Measurements from ENCODE around the gene CEP128. TPM values are rescaled to one million over a fixed set of nuclear protein-coding genes. Genes with fewer than 3 reads are reported as not detected.

CEP128 gene
- polyA plus RNA-seq, 1 of the 3 experiments (the other 2 are of a cell fraction), result 1.2 TPM

GRCh38 chr14:80584744-80585505, 356.6 kb downstream of the CEP128 start (continued):
- TF ChIP-seq ZBTB33 (IDR thresholded peaks at IDR 0.05; ENCODE audit: borderline replicate concordance, low read depth), result no peak
- TF ChIP-seq, protein P1, sequence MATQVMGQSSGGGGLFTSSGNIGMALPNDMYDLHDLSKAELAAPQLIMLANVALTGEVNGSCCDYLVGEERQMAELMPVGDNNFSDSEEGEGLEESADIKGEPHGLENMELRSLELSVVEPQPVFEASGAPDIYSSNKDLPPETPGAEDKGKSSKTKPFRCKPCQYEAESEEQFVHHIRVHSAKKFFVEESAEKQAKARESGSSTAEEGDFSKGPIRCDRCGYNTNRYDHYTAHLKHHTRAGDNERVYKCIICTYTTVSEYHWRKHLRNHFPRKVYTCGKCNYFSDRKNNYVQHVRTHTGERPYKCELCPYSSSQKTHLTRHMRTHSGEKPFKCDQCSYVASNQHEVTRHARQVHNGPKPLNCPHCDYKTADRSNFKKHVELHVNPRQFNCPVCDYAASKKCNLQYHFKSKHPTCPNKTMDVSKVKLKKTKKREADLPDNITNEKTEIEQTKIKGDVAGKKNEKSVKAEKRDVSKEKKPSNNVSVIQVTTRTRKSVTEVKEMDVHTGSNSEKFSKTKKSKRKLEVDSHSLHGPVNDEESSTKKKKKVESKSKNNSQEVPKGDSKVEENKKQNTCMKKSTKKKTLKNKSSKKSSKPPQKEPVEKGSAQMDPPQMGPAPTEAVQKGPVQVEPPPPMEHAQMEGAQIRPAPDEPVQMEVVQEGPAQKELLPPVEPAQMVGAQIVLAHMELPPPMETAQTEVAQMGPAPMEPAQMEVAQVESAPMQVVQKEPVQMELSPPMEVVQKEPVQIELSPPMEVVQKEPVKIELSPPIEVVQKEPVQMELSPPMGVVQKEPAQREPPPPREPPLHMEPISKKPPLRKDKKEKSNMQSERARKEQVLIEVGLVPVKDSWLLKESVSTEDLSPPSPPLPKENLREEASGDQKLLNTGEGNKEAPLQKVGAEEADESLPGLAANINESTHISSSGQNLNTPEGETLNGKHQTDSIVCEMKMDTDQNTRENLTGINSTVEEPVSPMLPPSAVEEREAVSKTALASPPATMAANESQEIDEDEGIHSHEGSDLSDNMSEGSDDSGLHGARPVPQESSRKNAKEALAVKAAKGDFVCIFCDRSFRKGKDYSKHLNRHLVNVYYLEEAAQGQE (IDR thresholded peaks at IDR 0.05; ENCODE audit: low read depth, low read length), result no peak

GRCh38 chr14:80577599-80577998, 363.9 kb downstream of the CEP128 start:
- Histone ChIP-seq H3K36me3 (replicated peaks in 1 of 2; ENCODE audit: control insufficient read depth in 1 of 2, insufficient read depth in 2 of 2, low read length in 1 of 2) (no peaks in the 10 kb centered on the region), H3F3A (replicated peaks; ENCODE audit: insufficient read depth) (no peaks in the 10 kb centered on the region), H3K27ac (ENCODE audit: low read depth in 2 of 2, low read length in 1 of 2) (no peak overlapping the region), H3K4me3 (ENCODE audit: low read depth in 2 of 2, low read length in 1 of 2) (no peak overlapping the region), H3K4me1 (ENCODE audit: control insufficient read depth in 1 of 2, insufficient read depth in 2 of 2, low read depth in 1 of 2, low read length in 1 of 2) (no peaks in the 10 kb centered on the region), H2AFZ (ENCODE audit: low read depth) (no peak overlapping the region), H3K79me2 (ENCODE audit: insufficient read depth) (no peaks in the 10 kb centered on the region), H4K20me1 (ENCODE audit: insufficient read depth) (no peaks in the 10 kb centered on the region), H3K9me2 (no peaks in the 10 kb centered on the region), H3K9me3 (no peaks in the 10 kb centered on the region), H3K4me2 (no peak overlapping the region), H3K27me3 (ENCODE audit: insufficient read depth) (no peaks in the 10 kb centered on the region), H3K9ac (no peak overlapping the region)
- no peak for DNase-seq
- ChIA-PET CTCF (no interaction called here), POLR2A (no interaction called here)
- TF ChIP-seq GABPA (IDR thresholded peaks at IDR 0.05; ENCODE audit: low read depth) (no peak), SMC3 (IDR thresholded peaks at IDR 0.05; ENCODE audit: low read depth, low read length) (no peak), SIN3A (IDR thresholded peaks at IDR 0.05; ENCODE audit: borderline replicate concordance, low read depth, low read length) (no peak), FOXM1 (IDR thresholded peaks at IDR 0.05; ENCODE audit: low read depth) (no peak), ELF1 (IDR thresholded peaks at IDR 0.05) (no peak), EZH2phosphoT487 (IDR thresholded peaks at IDR 0.05; ENCODE audit: borderline replicate concordance, low read depth) (no peak), RFX5 (IDR thresholded peaks at IDR 0.05; ENCODE audit: low read length) (no peak), MXI1 (IDR thresholded peaks at IDR 0.05; ENCODE audit: low read depth, low read length) (no peak), GATA2 (CRISPR knock-in tag; IDR thresholded peaks at IDR 0.05) (no peak), RCOR1 (IDR thresholded peaks at IDR 0.05; ENCODE audit: low read length) (no peak), YY1 (IDR thresholded peaks at IDR 0.05; ENCODE audit: low read depth) (no peak), MEF2A (IDR thresholded peaks at IDR 0.05; ENCODE audit: borderline replicate concordance, low read depth) (no peak), TAF1 (IDR thresholded peaks at IDR 0.05; ENCODE audit: borderline replicate concordance, low read depth, low read length) (no peak), CHD2 (IDR thresholded peaks at IDR 0.05; ENCODE audit: low read length, partially characterized antibody) (no peak), FOSL2 (IDR thresholded peaks at IDR 0.05; ENCODE audit: borderline replicate concordance, low read depth) (no peak)
- TF ChIP-seq, protein P2, sequence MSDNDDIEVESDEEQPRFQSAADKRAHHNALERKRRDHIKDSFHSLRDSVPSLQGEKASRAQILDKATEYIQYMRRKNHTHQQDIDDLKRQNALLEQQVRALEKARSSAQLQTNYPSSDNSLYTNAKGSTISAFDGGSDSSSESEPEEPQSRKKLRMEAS (IDR thresholded peaks at IDR 0.05; ENCODE audit: low read depth), result no peak
- TF ChIP-seq, protein P3, sequence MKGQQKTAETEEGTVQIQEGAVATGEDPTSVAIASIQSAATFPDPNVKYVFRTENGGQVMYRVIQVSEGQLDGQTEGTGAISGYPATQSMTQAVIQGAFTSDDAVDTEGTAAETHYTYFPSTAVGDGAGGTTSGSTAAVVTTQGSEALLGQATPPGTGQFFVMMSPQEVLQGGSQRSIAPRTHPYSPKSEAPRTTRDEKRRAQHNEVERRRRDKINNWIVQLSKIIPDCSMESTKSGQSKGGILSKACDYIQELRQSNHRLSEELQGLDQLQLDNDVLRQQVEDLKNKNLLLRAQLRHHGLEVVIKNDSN (IDR thresholded peaks at IDR 0.05; ENCODE audit: borderline replicate concordance, low read depth), result no peak
- TF ChIP-seq, protein P4, sequence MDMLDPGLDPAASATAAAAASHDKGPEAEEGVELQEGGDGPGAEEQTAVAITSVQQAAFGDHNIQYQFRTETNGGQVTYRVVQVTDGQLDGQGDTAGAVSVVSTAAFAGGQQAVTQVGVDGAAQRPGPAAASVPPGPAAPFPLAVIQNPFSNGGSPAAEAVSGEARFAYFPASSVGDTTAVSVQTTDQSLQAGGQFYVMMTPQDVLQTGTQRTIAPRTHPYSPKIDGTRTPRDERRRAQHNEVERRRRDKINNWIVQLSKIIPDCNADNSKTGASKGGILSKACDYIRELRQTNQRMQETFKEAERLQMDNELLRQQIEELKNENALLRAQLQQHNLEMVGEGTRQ (IDR thresholded peaks at IDR 0.05; ENCODE audit: borderline replicate concordance, low read depth, low read length), result no peak
- WGBS (ENCODE audit: low lambda C conversion rate), result 95% methylated on average over 4 of the region's 4 CpGs

All from SK-N-SH (cell line).